ENCODE data around the gene DUS2.
A peak's percentile ranks its signal among the peaks of the same experiment; 100 is the strongest.
"Not testable (repeated sequence)": the region's sequence is repeated elsewhere in the genome, so short reads cannot be mapped to it uniquely, and the experiment has no call there.

Gene DUS2

DNA sequence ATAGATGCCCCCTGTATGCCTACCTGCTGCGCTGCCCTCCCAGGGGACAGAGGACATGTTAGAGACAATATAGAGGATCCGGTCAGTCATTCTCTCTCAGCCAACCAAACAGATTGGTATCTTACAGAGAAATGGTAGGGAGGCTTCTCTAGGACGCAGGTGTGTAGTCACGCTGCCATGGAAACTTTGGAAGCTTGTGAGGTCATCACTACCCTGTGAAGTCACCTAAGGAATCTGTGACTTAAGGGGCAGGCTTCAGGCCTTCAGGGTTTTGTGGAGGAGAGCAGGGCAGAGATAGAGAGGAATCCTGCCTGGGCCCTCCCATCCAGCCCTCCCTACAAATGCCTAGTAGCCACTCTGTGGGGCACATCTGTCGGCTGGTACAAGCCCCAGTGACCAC is 7.4 kb upstream of the DUS2 start, which contains the start of gene DPEP2NB:
Gene DPEP2NB (minus strand): TSS at position 231 of the 400 bp plus-strand sequence. CDS start 141 bp downstream, at position 90.
- TF ChIP-seq, protein P1, sequence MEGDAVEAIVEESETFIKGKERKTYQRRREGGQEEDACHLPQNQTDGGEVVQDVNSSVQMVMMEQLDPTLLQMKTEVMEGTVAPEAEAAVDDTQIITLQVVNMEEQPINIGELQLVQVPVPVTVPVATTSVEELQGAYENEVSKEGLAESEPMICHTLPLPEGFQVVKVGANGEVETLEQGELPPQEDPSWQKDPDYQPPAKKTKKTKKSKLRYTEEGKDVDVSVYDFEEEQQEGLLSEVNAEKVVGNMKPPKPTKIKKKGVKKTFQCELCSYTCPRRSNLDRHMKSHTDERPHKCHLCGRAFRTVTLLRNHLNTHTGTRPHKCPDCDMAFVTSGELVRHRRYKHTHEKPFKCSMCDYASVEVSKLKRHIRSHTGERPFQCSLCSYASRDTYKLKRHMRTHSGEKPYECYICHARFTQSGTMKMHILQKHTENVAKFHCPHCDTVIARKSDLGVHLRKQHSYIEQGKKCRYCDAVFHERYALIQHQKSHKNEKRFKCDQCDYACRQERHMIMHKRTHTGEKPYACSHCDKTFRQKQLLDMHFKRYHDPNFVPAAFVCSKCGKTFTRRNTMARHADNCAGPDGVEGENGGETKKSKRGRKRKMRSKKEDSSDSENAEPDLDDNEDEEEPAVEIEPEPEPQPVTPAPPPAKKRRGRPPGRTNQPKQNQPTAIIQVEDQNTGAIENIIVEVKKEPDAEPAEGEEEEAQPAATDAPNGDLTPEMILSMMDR (conservative IDR thresholded peaks at IDR 0.05; ENCODE audit: control insufficient read depth, insufficient read depth, low read depth, low read length): no peak
- no peak for DNase-seq (ENCODE audit: low read depth)
- H3K4me3 ChIP-seq (ENCODE audit: control insufficient read depth, low read depth, low read length): no peak within 1 kb of the TSS

DNA sequence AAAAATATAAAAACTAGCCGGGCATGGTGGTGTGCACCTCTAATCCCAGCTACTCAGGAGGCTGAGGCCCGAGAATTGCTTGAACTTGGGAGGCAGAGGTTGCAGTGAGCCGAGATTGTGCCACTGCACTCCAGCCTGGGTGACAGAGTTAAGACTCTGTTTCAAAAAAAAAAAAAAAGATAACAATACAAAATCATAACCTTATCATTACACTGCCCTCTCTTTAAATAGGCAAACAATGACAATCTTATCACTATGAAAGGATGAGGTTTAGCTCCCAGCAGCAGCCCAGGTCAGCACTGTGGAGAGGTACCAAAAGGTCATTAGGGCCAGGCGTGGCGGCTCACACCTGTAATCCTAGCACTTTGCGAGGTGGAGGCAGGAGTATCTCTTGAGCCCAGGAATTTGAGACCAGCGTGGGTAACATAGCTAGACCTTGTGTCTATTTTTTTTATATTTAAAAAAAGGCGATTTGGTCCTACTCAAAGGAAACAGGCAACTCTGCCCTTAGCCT is 3.9 kb upstream of the DUS2 start:
- TF ChIP-seq, protein P1 (conservative IDR thresholded peaks at IDR 0.05; ENCODE audit: control insufficient read depth, insufficient read depth, low read depth, low read length): no peak
- no peak for DNase-seq (ENCODE audit: low read depth)
- no peak overlapping the region for H3K4me3 ChIP-seq (ENCODE audit: control insufficient read depth, low read depth, low read length)

DNA sequence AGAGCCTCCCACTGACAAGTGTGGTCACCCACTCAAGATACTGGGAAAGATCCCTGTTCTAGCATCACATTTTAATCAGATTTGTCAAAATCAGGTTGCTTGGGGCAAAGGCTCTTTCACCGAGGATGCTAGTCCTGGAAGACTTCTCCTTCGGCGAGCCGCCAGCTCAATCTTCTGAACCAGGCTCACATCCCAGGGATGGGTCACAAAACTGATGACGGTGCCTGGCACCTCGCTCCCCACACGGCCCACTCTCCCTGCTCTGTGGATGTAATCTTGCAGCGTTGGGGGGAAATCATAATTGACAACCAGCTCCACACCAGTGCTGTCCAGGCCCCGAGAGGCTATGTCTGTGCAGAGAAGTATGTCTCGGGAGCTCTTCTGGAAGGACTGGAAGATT is 1.6 kb upstream of the DUS2 start:
- no peak for DNase-seq (ENCODE audit: low read depth)
- TF ChIP-seq, protein P1 (conservative IDR thresholded peaks at IDR 0.05; ENCODE audit: control insufficient read depth, insufficient read depth, low read depth, low read length): no peak
- peak overlapping the region; percentile 96 for H3K4me3 ChIP-seq (ENCODE audit: control insufficient read depth, low read depth, low read length)

DNA sequence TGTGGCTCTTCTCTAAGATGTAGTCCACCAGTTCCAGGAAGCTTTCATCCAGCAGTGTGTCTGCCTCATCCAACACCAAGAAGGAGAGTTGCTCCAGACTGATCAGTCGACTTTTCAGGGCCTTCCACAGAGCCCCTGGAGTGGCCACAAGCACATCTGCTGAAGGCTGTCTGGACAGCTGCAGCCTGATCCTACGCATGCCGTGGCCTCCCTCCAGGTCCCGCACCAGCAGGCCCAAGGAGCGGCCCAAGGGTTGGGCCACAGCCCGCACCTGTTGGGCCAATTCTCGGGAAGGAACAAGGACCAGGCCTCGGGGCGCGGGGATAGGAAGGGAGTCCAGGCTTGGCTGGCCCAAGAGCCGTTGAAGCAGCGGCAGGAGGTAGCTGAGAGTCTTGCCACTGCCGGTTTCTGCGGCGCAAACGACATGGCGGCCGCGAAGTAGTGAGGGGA is 781 bp upstream of the DUS2 start:
- TF ChIP-seq, protein P1 (conservative IDR thresholded peaks at IDR 0.05; ENCODE audit: control insufficient read depth, insufficient read depth, low read depth, low read length): no peak
- peak overlapping the region; percentile 96 for H3K4me3 ChIP-seq (ENCODE audit: control insufficient read depth, low read depth, low read length)
- peak; percentile 10 for DNase-seq (ENCODE audit: low read depth)

DNA sequence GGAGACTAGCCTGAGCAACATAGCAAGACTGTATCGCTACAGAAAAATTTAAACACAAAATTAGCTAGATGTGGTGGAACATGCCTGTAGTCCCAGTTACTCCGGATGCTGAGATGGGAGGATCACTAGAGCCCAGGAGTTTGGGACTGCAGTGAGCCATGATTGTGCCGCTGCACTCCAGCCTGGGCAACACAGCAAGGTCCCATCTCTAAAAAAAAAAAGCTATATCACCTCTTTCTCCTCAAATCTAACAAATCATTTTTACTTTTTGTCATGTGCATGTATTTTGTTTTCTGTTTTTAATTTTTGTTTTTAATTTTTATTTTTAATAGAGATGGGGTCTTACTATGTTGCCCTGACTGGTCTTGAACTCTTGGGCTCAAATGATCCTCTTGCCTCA is 5.9 kb downstream of the DUS2 start:
- DNase-seq (ENCODE audit: low read depth): no peak
- TF ChIP-seq, protein P1 (conservative IDR thresholded peaks at IDR 0.05; ENCODE audit: control insufficient read depth, insufficient read depth, low read depth, low read length): no peak
- no peak overlapping the region for H3K4me3 ChIP-seq (ENCODE audit: control insufficient read depth, low read depth, low read length)

DNA sequence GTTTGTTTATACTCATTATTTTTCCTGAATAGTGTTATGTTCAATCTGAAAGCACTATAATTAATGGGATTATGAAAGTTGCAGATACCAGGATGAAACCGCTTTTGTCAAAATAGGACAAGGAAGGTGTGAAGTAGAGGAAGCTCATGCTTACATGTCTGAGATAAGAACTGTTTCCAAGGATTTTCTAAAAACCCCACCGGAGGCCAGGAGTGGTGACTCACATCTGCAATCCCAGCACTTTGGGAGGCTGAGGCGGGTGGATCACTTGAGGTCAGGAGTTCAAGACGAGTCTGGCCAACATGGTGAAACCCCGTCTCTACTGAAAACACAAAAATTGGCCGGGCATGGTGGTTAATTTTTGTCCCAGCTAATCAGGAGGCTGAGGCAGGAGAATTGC is 7.0 kb downstream of the DUS2 start:
- peak; percentile 62 for DNase-seq (ENCODE audit: low read depth)
- H3K4me3 ChIP-seq (ENCODE audit: control insufficient read depth, low read depth, low read length): not testable (repeated sequence)

DNA sequence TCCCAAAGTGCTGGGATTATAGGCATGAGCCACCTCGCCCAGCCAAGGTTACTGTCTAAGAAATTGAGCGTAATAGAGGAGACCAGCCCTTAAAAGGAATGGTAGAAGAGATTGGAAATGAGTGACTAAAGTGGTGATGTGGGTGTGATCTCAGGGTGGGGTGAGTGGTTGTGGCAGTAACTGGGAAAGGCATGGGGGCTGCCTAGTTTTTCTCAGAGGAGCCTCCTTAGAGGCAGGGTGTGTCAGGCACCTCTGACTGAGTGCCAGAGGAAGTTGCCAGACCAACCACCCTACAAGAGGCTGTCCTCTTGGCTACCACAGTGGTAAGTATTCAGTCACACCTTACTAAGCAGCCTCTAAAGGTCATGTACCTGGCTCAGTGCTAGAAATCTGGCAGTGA is 8.9 kb downstream of the DUS2 start:
- TF ChIP-seq, protein P1 (conservative IDR thresholded peaks at IDR 0.05; ENCODE audit: control insufficient read depth, insufficient read depth, low read depth, low read length): no peak
- peak; percentile 21 for DNase-seq (ENCODE audit: low read depth)
- no peak overlapping the region for H3K4me3 ChIP-seq (ENCODE audit: control insufficient read depth, low read depth, low read length)

All from fibroblast of mammary gland (primary cell).